Memory B cell (primary cell): ENCODE measurements around the gene PDSS2.
A peak's percentile ranks its signal among the peaks of the same experiment; 100 is the strongest.

ENCODE experiments used
- ATAC-seq: fragments of 150-1000 bp; cut with Tn5 transposase; 2 replicates; pipeline ENCODE4 v1.10.0; 2021; ENCODE audit warnings: low read depth, mild to moderate bottlenecking, moderate library complexity
- DNase-seq, 2 donors: peaks; one replicate each; pipeline ENCODE4 v3.0.0; 2022; ENCODE audit warnings: low spot score in 2 of 2
- H3K27ac Mint-ChIP-seq: one replicate; pipeline ENCODE4 v1.8.0; 2022; ENCODE audit warnings: mild to moderate bottlenecking, moderate library complexity, mixed read lengths
- H3K27me3 Mint-ChIP-seq: one replicate; pipeline ENCODE4 v1.8.0; 2022; ENCODE audit warnings: mixed read lengths
- H3K36me3 Mint-ChIP-seq: one replicate; pipeline ENCODE4 v1.8.0; 2022; ENCODE audit warnings: mild to moderate bottlenecking, mixed read lengths
- H3K4me1 Mint-ChIP-seq: one replicate; pipeline ENCODE4 v1.8.0; 2022; ENCODE audit warnings: mixed read lengths
- H3K4me3 Mint-ChIP-seq: one replicate; pipeline ENCODE4 v1.8.0; 2022; ENCODE audit warnings: mild to moderate bottlenecking, moderate library complexity, mixed read lengths
- H3K9me3 Mint-ChIP-seq: one replicate; pipeline ENCODE4 v1.8.0; 2022; ENCODE audit warnings: mixed read lengths

The PDSS2 gene

DNA sequence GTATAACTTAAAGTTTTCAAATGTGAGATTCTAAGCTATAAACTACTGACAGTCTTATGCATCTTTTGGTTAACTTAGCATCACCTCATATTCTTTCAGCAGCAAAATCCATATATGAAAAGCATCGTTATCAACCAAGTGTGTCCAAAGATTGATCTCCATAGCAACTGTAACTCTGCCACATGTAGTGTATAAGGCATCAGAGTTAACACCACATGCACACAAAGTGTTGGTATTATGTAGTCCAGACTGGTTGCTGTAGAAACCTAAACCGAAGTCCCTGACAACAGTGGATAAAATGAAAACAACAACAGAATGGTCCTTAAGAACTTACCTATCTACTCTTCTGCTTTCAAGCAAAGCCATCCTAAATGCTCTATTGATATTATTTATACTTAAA lies 39.6 kb downstream of the PDSS2 start:
- H3K4me3 Mint-ChIP-seq: no peak overlapping the region
- DNase-seq (no peak), ATAC-seq (peak; percentile 51)
- no peak overlapping the region for H3K27ac Mint-ChIP-seq
- H3K4me1 Mint-ChIP-seq: peaks cover 17% of the 10 kb centered on the region
- H3K9me3 Mint-ChIP-seq: no peaks in the 10 kb centered on the region
- no peaks in the 10 kb centered on the region for H3K27me3 Mint-ChIP-seq
- H3K36me3 Mint-ChIP-seq: peaks cover 8% of the 10 kb centered on the region

DNA sequence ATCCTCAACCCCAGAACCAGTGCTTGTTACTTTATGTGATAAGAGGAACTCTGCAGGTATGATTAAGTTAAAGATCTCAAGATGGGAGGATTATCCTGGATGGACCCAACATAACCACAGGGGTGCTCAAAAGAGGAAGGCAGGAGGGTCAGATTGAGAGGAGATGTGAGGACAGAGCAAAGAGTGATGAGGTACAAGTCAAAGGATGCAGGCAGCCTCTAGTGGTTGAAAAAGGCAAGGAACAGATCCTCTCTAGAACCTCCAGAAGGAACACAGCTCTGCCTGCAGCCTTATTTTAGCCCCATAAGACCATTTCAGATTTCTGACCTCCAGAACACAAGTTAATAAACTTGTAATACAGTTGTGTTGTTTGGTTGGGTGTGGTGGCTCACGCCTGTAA lies 41.2 kb downstream of the PDSS2 start:
- H3K4me3 Mint-ChIP-seq: no peak overlapping the region
- no peaks in the 10 kb centered on the region for H3K9me3 Mint-ChIP-seq
- H3K27ac Mint-ChIP-seq: no peak overlapping the region
- DNase-seq (no peak), ATAC-seq (no peak)
- H3K4me1 Mint-ChIP-seq: peaks cover 14% of the 10 kb centered on the region
- peaks cover 10% of the 10 kb centered on the region for H3K36me3 Mint-ChIP-seq
- no peaks in the 10 kb centered on the region for H3K27me3 Mint-ChIP-seq

DNA sequence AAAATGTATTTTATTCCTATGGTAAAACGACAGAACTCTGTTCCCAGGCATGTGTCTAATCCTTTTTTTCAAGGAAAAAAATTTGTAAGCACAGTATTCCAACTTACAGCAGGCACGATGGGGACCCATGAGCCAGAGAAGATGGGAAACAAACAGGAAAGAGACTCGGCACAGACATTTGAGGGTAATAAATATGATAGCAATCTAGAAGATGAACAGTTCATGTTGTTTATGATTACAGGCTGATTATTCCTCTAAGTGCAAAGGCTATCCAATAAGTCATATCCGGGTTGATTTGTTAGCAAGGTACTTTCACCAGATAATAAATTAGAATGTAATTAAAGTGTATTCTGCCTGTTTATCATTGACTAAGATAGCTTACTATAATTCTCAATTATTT lies 43.2 kb downstream of the PDSS2 start:
- DNase-seq: no peak

DNA sequence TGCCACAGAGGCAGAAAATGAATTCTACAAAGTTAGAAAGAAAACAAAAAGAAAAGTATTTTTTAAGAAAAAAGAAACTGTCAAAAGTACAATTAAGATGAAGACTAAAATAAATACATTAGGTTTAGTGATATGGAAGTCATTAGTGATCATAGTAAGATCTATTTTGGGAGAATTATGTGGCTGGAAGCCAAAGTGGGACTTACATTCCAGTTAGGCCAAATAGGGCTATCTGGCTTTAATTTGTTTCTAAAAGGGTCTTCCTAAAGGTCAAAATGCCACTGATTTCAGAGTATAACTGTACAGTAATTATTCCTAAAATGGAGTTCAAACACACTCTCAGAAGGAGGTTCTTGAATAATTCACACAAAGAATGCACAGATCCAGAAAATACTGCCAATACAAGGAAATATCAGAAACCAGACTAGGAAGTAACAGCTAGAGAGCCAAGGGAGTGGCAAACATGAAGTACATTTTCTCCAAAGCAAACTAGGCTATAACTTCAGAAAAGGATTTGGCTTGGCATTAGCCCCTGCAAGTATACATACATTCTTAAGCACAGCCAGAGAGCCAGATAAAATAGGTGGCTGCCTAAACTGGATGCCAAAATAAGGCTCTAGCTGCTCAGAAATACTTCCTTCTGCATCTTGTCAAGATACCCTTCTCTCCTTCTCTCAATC lies 45.3 kb downstream of the PDSS2 start:
- DNase-seq (no peak), ATAC-seq (no peak)
- no peak overlapping the region for H3K27ac Mint-ChIP-seq
- H3K27me3 Mint-ChIP-seq: no peaks in the 10 kb centered on the region
- no peak overlapping the region for H3K4me3 Mint-ChIP-seq
- peaks cover 7% of the 10 kb centered on the region for H3K36me3 Mint-ChIP-seq
- H3K4me1 Mint-ChIP-seq: peaks cover 3% of the 10 kb centered on the region
- H3K9me3 Mint-ChIP-seq: no peaks in the 10 kb centered on the region

More for the DNA sequence above, 43.2 kb downstream of the PDSS2 start:
- no peak for ATAC-seq
- Mint-ChIP-seq H3K27me3 (no peaks in the 10 kb centered on the region), H3K36me3 (peaks cover 7% of the 10 kb centered on the region), H3K4me1 (peaks cover 11% of the 10 kb centered on the region), H3K4me3 (no peak overlapping the region), H3K27ac (no peak overlapping the region), H3K9me3 (no peaks in the 10 kb centered on the region)

DNA sequence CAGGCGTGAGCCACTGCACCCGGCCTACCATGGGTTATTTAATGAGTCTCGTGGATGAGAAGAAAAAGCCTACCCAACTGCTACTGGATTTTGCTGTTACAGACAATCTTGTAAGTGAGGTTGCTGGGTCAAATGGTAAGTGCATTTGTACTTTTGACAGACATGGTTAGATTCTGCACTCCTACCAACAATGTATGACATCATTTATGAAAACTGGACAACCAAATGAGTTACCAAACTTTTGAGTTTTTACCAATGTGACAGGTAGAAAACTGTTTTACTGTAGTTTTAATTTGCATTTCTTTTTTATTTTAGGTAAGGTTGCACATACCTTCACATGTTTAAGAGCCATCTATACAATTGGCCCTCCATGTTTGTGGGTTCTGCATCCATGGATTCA lies 48.2 kb downstream of the PDSS2 start:
- H3K4me3 Mint-ChIP-seq: no peak overlapping the region
- H3K27me3 Mint-ChIP-seq: no peaks in the 10 kb centered on the region
- peaks cover 10% of the 10 kb centered on the region for H3K36me3 Mint-ChIP-seq
- ATAC-seq (no peak), DNase-seq (no peak)
- peaks cover 1% of the 10 kb centered on the region for H3K9me3 Mint-ChIP-seq
- no peak overlapping the region for H3K27ac Mint-ChIP-seq
- peaks cover 2% of the 10 kb centered on the region for H3K4me1 Mint-ChIP-seq

DNA sequence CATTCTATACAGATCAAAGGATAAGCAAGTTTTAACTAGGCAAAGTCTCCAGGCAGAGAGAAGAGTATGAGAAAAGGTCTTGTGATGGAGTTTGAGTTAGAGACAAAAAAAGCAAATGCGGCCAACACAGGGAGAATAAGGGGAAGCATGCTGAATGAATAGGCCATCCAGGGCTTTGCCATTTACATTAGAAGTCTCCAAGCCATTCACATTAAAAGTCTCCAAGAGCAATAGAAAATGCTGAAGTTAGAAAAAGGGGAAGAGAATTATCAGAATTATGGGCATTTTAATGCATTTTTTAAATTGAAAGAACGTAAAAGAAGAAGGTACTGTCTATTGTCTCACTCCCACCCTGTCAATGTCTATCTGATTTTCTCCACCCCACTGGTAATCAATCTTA lies 49.4 kb downstream of the PDSS2 start:
- DNase-seq (no peak), ATAC-seq (no peak)
- peaks cover 13% of the 10 kb centered on the region for H3K36me3 Mint-ChIP-seq
- H3K27me3 Mint-ChIP-seq: no peaks in the 10 kb centered on the region
- H3K4me3 Mint-ChIP-seq: no peak overlapping the region
- H3K9me3 Mint-ChIP-seq: peaks cover 4% of the 10 kb centered on the region
- H3K4me1 Mint-ChIP-seq: peaks cover 2% of the 10 kb centered on the region
- H3K27ac Mint-ChIP-seq: no peak overlapping the region

DNA sequence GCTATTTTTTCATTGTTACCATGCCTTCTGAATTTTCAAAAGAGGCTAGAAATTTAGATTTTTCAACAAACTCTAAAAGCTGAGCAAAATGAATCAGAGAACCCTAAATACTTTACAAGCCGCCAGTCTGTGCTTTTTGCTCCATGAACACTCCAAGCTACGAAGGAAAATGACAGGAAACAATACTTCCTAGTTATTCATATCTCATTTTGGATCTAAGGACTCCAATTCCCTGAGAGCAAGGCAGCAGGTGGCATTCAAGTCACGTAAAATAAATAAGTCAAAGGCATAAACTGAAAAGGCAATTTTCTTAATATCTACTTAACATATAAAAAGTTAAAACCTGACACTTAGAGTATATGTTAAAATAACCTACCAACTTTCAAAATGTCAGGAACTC lies 50.6 kb downstream of the PDSS2 start:
- no peaks in the 10 kb centered on the region for H3K27me3 Mint-ChIP-seq
- peaks cover 25% of the 10 kb centered on the region for H3K36me3 Mint-ChIP-seq
- no peak overlapping the region for H3K27ac Mint-ChIP-seq
- H3K4me1 Mint-ChIP-seq: peaks cover 2% of the 10 kb centered on the region
- DNase-seq (no peak), ATAC-seq (no peak)
- peaks cover 14% of the 10 kb centered on the region for H3K9me3 Mint-ChIP-seq
- H3K4me3 Mint-ChIP-seq: no peak overlapping the region

DNA sequence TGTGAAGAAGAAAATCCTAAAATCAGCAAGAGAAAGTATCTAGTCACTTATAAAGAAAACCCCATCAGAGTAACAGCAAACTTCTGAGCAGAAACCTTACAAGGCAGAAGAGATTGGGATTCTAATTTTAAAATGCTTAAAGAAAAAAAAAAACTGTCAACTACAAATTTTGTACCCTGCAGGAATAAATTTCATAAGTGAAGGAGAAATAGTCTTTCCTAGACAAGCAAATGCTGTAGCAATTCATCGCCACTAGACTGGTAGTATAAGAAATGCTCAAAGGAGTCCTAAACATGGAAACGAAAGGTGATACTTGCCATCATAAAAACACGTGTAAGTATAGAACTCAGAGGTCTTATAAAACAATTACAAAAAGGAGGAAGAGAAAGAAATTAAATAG lies 54.4 kb downstream of the PDSS2 start:
- peaks cover 2% of the 10 kb centered on the region for H3K4me1 Mint-ChIP-seq
- DNase-seq (no peak), ATAC-seq (no peak)
- peaks cover 44% of the 10 kb centered on the region for H3K36me3 Mint-ChIP-seq
- peaks cover 25% of the 10 kb centered on the region for H3K9me3 Mint-ChIP-seq
- no peaks in the 10 kb centered on the region for H3K27me3 Mint-ChIP-seq
- no peak overlapping the region for H3K27ac Mint-ChIP-seq
- no peak overlapping the region for H3K4me3 Mint-ChIP-seq

DNA sequence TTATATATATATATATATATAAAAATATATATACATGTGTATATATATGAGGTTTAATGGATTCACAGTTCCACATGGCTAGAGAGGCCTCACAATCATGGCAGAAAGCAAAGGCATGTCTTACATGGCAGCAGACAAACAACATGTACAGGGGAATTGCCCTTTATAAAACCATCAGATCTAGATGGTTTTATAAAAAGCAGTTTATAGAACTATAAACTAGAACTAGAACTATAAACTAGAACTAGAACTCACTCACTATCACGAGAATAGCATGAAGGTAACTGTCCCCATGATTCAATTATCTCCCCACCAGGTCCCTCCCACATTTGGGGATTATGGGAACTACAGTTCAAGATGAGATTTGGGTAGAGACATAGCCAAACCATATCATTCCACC lies 56.8 kb downstream of the PDSS2 start:
- H3K4me1 Mint-ChIP-seq: peaks cover 4% of the 10 kb centered on the region
- DNase-seq: no peak
- no peak for ATAC-seq
- peaks cover 27% of the 10 kb centered on the region for H3K9me3 Mint-ChIP-seq
- H3K4me3 Mint-ChIP-seq: no peak overlapping the region
- H3K27ac Mint-ChIP-seq: no peak overlapping the region
- H3K36me3 Mint-ChIP-seq: peaks cover 51% of the 10 kb centered on the region
- no peaks in the 10 kb centered on the region for H3K27me3 Mint-ChIP-seq

DNA sequence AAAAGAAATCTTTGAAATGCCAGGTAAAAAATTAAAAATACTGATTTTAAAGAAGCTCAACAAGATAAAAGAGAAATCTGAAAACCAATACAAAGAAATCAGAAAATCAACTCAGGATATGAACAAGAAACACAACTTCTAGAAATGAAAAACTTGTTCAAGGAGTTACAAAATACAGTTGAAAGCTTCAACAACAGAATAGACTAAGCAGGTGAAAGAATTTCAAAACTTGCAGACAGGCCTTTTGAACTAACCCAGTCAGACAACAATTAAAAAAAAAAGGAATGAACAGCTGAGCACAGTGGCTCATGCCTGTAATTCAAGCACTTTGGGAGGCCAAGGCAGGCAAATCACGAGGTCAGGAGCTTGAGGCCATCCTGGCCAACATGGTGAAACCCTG lies 57.8 kb downstream of the PDSS2 start:
- Mint-ChIP-seq H3K27ac (no peak overlapping the region), H3K4me1 (peaks cover 2% of the 10 kb centered on the region), H3K36me3 (peaks cover 45% of the 10 kb centered on the region), H3K27me3 (no peaks in the 10 kb centered on the region), H3K9me3 (peaks cover 26% of the 10 kb centered on the region), H3K4me3 (no peak overlapping the region)
- ATAC-seq (no peak), DNase-seq (no peak)

DNA sequence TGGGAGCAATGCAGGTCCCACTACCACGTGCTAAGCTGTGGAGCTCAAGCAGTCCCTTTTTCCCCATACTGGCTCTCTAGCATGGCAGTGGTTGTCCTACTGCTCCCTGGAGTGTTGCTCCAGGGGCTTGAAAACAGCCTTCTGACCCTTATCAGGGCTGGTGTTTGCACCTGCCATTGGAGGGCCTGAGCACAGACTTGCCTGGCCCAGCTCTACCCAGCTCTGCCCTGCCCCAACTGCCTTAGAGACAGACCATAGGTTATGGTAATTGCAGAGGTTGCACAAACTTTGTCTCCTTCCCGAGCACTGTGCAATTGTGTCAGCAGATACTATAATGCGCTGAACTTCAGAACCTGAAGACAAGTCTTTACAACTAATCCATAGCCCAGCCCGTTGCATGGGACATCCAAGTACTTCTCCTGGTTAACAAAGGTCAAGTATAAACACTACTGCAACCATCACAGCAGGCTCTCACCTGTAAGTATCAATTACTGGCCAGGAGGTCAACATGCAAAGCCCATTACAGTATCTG lies 58.7 kb downstream of the PDSS2 start:
- Mint-ChIP-seq H3K9me3 (peaks cover 28% of the 10 kb centered on the region), H3K36me3 (peaks cover 50% of the 10 kb centered on the region)

DNA sequence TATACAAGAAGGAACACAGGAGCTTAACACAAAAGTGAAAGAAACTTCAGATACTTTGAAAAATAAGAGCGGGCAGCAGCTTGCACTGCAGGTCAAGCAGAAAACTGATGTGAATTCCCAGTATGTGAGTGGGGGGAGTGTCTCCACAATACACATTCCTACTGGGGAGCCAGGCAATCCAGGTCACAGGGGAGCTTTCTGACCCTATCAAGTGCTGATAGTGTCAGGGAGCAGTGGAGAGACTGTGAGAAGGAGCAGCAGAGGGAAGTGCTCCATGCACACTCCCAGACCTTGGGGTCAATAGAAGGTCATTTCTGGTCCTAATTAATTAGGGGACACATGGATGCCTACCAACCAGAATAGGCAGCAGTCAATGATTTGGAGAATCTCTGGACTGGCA lies 59.4 kb downstream of the PDSS2 start:
- Mint-ChIP-seq H3K9me3 (peaks cover 25% of the 10 kb centered on the region), H3K4me3 (no peak overlapping the region), H3K4me1 (peaks cover 2% of the 10 kb centered on the region), H3K27me3 (no peaks in the 10 kb centered on the region), H3K36me3 (peaks cover 48% of the 10 kb centered on the region), H3K27ac (no peak overlapping the region)
- DNase-seq (no peak), ATAC-seq (no peak)

More for the DNA sequence above, 58.7 kb downstream of the PDSS2 start:
- peaks cover 2% of the 10 kb centered on the region for H3K4me1 Mint-ChIP-seq
- H3K4me3 Mint-ChIP-seq: no peak overlapping the region
- DNase-seq (no peak), ATAC-seq (no peak)
- no peaks in the 10 kb centered on the region for H3K27me3 Mint-ChIP-seq
- H3K27ac Mint-ChIP-seq: no peak overlapping the region

DNA sequence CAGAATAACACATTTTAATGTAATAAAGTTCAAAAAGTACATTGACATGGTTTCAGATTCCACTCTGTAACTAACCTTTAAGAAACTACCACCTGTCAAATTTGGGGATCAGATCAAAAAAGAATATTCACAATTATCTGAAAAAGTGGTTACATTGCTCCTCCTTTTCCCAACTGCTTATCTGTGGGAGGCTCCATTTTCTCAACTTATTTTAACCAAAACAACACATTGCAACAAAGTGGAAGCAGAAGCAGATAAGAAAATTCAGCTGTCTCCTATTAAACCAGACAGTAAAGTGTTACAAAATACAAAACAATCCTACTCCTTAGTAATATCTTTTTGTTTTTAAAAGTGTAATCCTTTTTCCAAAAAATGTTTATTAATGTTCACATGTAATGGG lies 61.4 kb downstream of the PDSS2 start:
- ATAC-seq: no peak
- Mint-ChIP-seq H3K4me1 (peaks cover 2% of the 10 kb centered on the region), H3K4me3 (no peak overlapping the region), H3K36me3 (peaks cover 43% of the 10 kb centered on the region), H3K9me3 (peaks cover 21% of the 10 kb centered on the region), H3K27me3 (no peaks in the 10 kb centered on the region), H3K27ac (no peak overlapping the region)
- no peak for DNase-seq

DNA sequence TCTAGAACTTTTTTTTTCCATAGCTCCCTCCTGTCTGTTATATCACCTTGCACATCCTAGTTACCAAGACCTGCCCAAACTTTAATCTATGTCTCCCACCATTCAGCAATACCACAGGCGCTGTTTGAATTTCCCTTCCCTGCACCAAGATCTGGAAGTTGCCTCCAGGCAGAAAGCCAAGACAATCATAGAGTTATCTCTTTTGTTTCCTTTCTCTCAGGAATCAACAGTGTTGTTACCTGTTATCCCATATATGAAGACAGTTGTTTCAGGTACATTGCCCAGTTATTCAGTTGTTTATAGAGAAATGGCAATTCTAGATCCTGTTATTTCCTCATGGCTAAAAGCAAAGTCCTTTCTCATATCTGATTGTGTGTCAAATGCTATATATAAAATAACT lies 63.2 kb downstream of the PDSS2 start:
- DNase-seq (no peak), ATAC-seq (no peak)
- peaks cover 2% of the 10 kb centered on the region for H3K4me1 Mint-ChIP-seq
- H3K27me3 Mint-ChIP-seq: no peaks in the 10 kb centered on the region
- H3K36me3 Mint-ChIP-seq: peaks cover 39% of the 10 kb centered on the region
- peaks cover 17% of the 10 kb centered on the region for H3K9me3 Mint-ChIP-seq
- H3K27ac Mint-ChIP-seq: no peak overlapping the region
- H3K4me3 Mint-ChIP-seq: no peak overlapping the region

DNA sequence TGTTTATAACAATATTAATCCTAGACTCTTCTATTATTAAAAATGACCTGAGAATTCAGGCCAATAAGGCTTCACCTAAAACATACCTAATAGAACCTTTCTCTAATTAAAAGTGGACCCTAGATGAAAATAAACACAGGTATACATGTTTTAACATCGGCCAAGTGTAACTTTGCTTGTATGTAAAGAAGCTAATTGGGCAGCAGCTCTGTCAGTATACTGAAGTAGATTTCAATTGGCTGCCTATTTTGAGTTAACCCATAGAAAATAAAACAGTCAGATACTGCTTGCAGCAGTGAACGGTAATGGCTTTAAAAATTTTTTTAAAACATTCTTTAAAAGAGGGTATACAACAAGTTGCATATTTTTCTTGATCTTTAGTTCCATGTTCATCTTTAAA lies 67.3 kb downstream of the PDSS2 start:
- Mint-ChIP-seq H3K9me3 (peaks cover 13% of the 10 kb centered on the region), H3K4me1 (peaks cover 4% of the 10 kb centered on the region), H3K36me3 (peaks cover 35% of the 10 kb centered on the region), H3K4me3 (no peak overlapping the region), H3K27ac (no peak overlapping the region), H3K27me3 (no peaks in the 10 kb centered on the region)
- ATAC-seq: no peak
- DNase-seq: no peak
